ENCODE measurements around the gene ATP6V1C2. TPM values are rescaled to one million over a fixed set of nuclear protein-coding genes. Genes with fewer than 3 reads are reported as not detected.

Gene ATP6V1C2
- total RNA-seq, 1 donor from 2014 or later: 0.62 TPM

- ATAC-seq: no peak
- intact Hi-C loops (cut with DNase I): no loop called here
- no peak for DNase-seq (ENCODE audit: low spot score)
Observed at GRCh38 chr2:10764096-10764785, 42.8 kb downstream of the ATP6V1C2 start.

- ATAC-seq (no peak), DNase-seq (ENCODE audit: low spot score) (no peak)
- intact Hi-C loops (cut with DNase I): no loop called here
Observed at GRCh38 chr2:10764896-10765295, 43.5 kb downstream of the ATP6V1C2 start.

GRCh38 chr2:10765461-10765860 is 44.0 kb downstream of the ATP6V1C2 start:
- ATAC-seq: no peak
- intact Hi-C loops (cut with DNase I): no loop called here
- DNase-seq (ENCODE audit: low spot score): no peak

GRCh38 chr2:10765914-10766313 is 44.5 kb downstream of the ATP6V1C2 start:
- ATAC-seq (no peak), DNase-seq (ENCODE audit: low spot score) (no peak)
- intact Hi-C loops (cut with DNase I): no loop called here

DNA sequence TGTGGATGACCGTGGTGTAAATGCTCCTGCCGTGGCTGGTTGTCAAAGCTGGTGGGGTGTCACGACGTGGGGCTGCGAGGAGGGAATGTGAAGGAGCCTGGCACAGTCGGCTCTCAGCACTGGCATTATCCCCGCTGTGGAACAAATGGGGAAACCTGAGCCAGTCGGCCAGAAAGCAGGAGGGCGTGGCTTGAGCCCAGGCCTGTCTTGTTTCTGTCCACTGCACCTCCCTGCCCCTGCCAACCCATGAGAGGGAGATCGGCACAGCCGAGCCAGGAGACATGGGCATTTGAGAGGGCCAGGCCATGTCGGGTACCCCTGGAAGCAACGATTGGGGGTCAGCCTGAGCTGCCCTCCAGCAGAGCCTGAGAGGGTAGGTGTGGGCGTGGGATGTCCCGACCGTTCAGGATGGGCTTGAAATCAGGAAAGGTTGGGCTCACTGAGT is 46.7 kb downstream of the ATP6V1C2 start:
- intact Hi-C loops (cut with DNase I): no loop called here
- ATAC-seq (no peak), DNase-seq (ENCODE audit: low spot score) (no peak)

GRCh38 chr2:10770956-10771750 is 49.7 kb downstream of the ATP6V1C2 start:
- ATAC-seq: no peak
- intact Hi-C loops (cut with DNase I): no loop called here
- DNase-seq (ENCODE audit: low spot score): no peak

DNA sequence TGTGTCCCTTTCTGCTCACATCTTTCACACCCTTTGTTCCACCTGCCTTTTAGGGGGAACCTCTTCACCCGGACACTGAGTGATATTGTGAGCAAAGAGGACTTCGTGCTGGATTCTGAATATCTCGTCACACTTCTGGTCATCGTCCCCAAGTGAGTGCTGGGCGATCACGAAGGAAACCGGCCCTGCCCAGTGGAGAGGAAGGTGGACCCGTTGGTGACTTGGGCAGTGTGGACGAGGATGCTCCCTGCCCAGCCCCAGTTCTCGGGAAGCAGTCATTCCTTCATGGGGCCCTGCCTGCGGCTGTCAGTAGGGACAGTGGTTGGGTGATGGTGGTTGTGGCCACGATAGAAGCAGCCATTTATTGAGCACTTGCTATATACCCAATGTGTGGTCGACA is 50.4 kb downstream of the ATP6V1C2 start:
- DNase-seq (ENCODE audit: low spot score) (no peak), ATAC-seq (no peak)
- intact Hi-C loops (cut with DNase I): no loop called here

DNA sequence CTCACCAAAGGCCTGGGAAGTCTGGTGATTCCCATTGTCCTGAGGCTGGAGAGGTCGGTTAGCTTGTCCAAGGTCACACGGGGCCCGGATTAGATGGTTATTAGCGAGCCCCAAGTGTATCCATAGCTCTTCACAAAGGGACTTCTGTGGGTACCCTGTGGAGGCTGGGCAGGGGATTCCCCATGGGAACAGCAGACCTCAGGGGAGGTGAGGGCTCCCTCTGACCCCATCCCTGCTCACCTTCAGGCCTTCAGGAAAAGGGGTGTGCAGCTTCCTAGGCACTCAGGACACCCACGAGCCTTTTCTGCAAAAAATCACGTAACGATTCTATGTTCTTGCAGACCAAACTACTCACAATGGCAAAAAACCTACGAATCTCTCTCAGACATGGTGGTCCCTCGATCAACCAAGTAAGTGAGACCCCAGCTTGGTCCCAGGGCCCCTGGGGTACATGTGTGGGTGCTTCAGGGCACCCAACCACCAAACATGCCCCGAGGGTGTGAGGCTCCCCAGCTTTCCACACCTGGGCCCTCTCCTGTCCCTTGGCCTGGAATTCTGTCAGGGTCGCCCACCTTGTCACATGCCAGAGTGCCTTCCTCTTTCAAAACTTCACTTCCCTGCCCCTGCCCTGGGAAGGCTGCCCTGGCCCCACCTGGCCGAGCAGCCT is 50.9 kb downstream of the ATP6V1C2 start:
- intact Hi-C loops (cut with DNase I): no loop called here
- DNase-seq (ENCODE audit: low spot score): no peak
- no peak for ATAC-seq

DNA sequence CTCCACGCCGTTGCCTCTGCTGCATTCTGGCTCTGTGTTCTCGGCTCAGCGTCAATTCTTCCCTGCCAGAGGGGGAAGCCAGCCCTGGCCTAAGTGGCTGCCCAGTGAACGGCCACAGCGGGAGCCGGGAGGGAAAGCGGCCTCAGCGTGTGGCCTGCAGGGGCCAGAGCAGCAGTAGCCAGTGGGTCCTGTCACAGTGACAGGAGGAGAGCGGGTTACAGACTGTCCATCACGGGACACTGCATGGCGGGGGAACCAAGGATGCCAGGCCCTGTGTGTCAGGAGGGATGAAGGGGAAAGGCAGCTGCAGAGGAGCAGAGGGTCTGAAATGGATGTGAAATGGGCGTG is 51.4 kb downstream of the ATP6V1C2 start:
- peak; percentile 41 for DNase-seq (ENCODE audit: low spot score)
- no peak for ATAC-seq

DNA sequence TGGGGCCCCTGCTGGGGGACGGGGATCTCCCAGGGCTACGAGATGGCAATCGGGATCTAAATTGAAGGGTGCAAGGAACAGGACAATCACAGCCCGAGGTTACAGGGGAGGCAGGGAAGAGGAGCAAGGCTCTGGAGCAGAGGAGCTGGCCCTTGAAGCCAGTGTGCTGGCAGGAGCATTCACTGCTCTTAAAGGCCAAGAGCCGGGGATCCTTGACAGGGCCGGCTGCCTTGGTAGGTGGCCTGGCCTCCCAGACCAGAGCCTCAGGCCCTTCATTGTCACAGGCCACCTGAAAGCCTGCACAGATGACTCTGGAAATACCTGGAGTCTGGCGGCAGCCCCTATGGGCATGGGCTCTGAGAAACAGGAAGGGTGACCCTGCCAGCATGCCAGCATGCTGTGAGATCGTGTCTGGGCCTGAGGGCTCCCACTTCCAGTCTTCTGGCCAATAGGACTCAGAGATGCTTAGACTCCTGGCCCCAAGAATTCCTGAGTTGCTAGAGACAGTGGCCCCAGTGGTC is 52.5 kb downstream of the ATP6V1C2 start:
- intact Hi-C loops (cut with DNase I): no loop called here
- DNase-seq (ENCODE audit: low spot score) (peak; percentile 43), ATAC-seq (no peak)

More for the DNA sequence above, 51.4 kb downstream of the ATP6V1C2 start:
- intact Hi-C loops (cut with DNase I): no loop called here

- peak; percentile 52 for DNase-seq (ENCODE audit: low spot score)
- intact Hi-C loops (cut with DNase I): no loop called here
- peak; percentile 52 for ATAC-seq
Observed at GRCh38 chr2:10774394-10774793, 53.0 kb downstream of the ATP6V1C2 start.

GRCh38 chr2:10775021-10775780 is 53.8 kb downstream of the ATP6V1C2 start:
- ATAC-seq: no peak
- DNase-seq (ENCODE audit: low spot score): peak; percentile 42
- intact Hi-C loops (cut with DNase I): no loop called here

- peak; percentile 52 for DNase-seq (ENCODE audit: low spot score)
- ATAC-seq: no peak
- intact Hi-C loops (cut with DNase I): no loop called here
Observed at GRCh38 chr2:10775831-10776230, 54.4 kb downstream of the ATP6V1C2 start.

- intact Hi-C loops (cut with DNase I): no loop called here
- DNase-seq (ENCODE audit: low spot score) (peak; percentile 46), ATAC-seq (no peak)
Observed at GRCh38 chr2:10776231-10776977, 55.0 kb downstream of the ATP6V1C2 start.

- intact Hi-C loops (cut with DNase I): no loop called here
- no peak for ATAC-seq
- DNase-seq (ENCODE audit: low spot score): peak; percentile 32
Observed at GRCh38 chr2:10777111-10777841, 55.8 kb downstream of the ATP6V1C2 start.

DNA sequence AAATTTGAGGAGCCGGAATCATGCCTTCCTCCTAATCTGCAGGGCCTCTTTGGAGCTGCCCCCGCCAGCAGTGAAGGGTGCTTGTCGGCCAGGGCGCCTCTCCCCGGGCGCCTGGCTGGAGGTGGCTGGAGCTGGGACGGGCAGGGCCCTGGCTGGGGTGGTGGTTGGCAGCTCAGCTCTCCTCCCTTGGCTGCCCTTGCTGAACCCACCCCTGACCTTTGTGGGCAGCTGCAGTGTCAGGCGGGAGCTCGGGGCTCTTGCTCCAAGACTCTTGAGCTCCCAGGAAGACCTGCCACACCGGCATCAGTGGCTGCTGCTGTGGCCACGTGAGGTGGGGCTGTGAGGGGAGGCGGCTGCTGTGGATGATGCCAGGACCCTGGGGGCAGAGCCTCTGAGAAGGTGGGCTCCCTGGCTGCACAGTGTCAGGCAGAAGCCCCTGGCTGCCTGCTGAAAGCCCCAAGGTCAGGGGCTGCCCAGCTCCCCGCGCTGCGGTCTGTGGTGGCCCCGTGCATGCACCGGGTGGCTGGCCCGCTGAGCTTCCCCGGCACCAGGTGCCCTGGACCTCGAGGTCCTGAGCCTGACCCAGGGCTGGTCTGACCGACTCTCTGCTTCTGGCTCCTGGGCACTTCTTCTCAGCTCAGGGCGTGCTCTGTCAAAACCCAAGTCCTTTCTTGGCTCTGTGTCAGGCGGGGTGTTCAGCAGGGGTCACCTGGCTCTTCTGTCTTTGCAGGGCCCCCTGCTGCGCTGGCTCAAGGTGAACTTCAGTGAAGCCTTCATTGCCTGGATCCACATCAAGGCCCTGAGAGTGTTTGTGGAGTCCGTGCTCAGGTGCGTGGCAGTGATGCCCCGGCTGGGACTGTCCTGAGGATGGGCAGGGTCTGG is 56.7 kb downstream of the ATP6V1C2 start:
- ATAC-seq (no peak), DNase-seq (ENCODE audit: low spot score) (peak; percentile 42)
- intact Hi-C loops (cut with DNase I): no loop called here

DNA sequence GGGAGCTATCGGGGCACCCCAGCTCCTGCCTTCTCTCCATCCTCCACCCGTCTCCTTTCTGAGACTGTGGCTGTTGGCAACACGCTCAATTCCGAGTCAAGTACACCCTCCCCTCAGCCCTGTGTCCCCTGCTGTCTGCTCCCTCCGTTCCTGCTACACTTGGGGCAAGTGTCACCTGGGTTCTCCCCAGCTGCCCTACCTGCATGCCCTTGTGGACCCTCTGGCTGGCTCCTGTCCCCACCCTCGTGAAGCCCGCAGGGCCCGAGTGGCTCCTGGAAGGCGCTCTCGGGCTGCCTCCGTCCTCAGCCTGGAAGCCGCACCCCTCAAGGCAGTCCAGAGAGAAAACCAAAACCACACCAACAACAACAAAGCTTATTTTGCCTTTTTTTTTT is 57.3 kb downstream of the ATP6V1C2 start:
- ATAC-seq (no peak), DNase-seq (ENCODE audit: low spot score) (peak; percentile 42)
- intact Hi-C loops (cut with DNase I): no loop called here
